HG03103 (cell line): ENCODE measurements around the gene C17orf114.

ENCODE experiments used
- ATAC-seq: cut with Tn5 transposase; IDR thresholded peaks from one replicate; pipeline ENCODE4 v1.9.1; 2021; ENCODE audit warnings: low read depth; ENCODE audit not compliant: unreplicated experiment

Gene C17orf114

DNA sequence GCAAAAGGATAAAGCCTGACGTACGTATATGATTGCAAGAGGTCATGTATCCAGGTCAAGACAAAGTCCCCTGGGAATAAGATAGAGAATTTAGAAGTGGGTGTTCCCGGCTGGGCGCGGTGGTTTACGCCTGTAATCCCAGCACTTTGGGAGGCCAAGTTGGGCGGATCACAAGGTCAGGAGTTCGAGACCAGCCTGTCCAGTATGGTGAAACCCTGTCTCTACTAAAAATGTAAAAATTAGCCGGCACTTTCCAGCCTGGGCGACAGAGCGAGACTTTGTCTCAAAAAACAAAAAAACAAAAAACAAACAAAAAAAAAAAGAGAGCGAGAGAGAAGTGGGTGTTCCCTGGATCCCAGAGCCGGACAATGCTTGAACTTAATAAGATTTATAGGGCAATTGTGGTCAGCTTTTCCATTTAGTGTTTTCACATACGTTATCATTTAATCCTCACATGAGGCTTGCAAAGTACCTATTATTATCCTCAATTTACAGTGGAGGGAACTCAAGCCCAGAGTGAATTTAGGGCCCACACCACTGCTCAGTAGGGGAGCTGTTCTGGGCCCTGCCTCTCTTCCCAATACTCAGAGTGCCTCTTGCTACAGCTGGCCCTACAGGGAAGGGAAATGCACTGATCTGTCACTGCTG, 13.8 kb downstream of the C17orf114 start:
- no peak for ATAC-seq

DNA sequence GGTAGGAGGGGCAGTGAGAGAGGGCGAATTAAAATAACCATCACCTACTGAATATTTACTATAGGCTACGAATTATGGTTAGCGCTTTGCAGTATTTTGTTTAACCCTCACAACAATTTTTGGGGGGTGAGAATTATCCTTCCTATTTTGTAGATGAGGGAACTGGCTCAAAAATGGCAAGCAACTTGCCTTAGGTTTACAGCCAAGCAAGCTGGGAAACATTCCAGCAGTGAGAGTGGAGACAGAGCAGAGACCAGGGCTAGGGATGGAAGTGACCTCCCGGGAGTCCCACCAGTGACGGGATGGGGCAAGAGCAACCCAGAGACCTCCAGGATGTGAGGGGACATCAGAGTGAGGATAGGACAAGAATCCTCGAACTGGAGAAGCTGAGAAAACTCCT, 15.6 kb downstream of the C17orf114 start:
- no peak for ATAC-seq

DNA sequence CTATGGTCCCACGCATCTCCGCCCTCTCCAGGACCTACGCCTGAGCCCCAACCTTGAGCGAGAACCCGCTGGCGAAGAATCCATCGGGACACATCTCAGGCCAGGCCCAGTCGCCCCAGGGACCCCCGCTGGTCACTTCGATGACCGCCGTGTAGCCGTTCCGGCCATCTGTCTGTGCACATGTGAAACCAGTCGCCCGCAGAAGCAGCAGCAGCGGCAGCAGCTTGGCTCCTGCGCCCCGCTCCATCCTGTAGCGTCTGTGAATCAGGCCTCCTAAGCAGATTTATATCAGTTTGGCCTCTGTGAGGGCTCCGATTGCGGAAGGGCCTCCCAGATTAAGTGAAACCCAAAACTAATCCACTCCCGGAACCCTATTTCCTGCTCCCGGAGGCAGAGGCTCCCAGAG, 16.0 kb downstream of the C17orf114 start, which contains the start of gene VMO1:
VMO1 (minus strand) TSS at position 259 of the 406 bp plus-strand sequence; CDS start at position 247, 12 bp downstream.
- ATAC-seq = no peak

DNA sequence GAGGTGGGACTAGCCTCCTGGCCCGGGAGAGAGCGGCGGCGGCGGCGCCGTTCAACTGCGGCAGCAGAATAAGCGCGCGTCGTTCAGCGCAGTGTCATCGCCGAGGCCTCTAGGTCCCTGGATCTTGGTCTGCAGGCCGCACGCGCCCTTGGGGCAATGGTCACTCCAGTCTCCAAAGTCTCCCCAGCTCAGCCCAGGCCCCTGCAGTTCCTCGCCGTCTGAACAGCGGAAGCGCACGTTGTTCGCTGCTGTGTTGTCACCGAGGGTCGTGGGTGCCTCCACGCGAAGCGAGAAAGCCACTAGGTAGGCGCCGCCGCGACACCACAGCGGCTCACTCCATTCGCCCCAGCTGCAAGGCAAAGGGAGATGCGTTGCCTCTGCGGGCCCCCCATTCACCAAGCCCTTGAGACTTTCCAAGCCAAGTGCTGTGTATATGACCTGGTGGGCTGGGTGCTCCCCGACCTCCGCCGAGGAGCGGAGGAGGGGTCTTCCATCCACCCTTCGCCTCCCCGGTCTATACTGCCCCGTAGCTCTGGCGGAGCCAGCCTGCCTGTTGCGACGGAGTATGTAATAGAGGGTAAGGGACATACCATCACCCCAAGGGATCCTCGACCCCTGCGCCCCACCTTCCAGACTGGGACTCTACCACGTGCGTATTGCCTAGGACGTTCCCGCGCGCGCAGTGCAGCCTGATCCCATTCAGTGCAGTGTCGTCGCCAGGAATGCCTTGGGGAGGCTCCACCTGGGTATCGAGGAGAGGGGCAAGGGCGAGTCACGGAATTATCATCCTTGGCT, 16.6 kb downstream of the C17orf114 start:
- no peak for ATAC-seq

DNA sequence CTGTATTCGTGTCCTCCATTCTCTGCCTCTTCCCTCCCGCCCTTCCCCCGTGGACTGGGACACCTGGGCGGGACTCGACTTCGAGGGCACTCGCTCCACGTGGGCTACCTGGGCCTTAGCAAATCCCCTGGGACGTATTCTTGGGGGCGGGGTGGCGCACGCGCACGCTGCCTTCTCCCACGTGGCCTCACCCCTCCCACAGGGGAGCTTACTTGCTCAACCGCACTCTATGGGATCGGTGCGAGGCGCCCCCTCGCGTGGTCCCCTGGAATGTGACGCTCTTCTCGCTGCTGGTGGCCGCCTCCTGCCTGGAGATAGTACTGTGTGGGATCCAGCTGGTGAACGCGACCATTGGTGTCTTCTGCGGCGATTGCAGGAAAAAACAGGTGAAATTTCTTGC, 19.5 kb downstream of the C17orf114 start:
- ATAC-seq = no peak

DNA sequence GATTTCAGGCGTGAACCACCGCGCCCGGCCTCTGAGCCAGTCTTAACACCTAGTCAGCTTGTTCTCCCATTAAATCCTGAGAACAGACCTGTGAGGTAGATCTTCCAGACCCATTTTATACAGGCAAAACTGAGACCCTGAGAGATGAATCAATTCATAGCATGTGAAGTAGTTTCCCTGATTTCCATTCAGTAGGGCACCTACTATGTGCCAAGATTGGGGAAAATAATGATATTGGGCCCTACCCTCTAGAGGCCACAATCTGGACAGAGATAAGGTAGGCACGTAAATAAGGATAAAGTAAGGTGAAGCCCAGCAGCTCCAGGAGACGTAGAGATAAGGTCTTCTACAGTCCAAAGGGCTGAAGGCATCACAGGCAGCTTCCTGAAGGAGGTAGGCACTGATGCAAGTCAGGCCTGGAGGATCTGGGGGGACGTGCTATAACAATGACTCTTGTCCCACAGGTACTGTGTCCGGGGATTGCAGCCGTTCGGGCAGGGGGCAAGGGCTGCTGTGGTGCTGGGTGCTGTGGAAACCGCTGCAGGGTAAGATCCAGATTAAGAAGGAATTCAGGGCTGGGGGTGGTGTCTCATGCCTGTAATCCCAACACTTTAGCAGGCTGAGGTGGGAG, 21.7 kb downstream of the C17orf114 start:
- ATAC-seq = no peak

DNA sequence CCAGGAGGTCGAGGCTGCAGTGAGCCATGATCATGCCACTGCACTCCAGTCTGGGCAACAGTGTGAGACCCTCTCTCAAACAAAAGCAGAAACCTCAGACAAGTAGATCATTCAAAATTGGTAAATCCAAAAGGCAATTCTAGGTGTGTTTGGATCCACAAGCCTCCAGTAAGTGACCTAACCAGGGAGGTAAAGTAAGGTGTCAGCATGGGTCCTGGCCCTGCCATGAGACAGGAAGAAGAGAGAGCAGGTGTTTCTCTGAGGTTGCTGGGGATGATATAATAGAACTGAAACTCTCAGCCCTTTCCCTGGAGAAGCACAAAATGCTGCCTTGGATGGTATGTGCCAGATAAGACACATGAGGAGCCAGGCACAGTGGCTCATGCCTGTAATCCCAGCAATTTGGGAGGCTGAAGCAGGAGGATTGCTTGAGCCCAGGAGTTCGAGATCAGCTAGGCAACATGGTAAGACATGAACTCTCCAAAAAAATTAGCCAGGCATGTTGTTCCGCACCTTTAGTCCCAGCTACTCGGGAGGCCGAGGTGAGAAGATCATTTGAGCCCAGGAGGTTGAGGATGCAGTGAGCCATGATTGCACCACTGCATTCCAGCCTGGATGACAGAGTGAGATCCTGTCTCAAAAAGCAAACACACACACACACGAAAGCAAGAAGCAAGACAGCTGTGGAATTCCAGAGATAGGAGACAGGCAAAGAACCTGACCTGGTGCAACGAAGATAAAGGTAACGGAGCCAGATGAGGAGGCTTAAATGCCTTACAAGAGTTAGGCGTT, 24.0 kb downstream of the C17orf114 start:
- ATAC-seq = no peak

DNA sequence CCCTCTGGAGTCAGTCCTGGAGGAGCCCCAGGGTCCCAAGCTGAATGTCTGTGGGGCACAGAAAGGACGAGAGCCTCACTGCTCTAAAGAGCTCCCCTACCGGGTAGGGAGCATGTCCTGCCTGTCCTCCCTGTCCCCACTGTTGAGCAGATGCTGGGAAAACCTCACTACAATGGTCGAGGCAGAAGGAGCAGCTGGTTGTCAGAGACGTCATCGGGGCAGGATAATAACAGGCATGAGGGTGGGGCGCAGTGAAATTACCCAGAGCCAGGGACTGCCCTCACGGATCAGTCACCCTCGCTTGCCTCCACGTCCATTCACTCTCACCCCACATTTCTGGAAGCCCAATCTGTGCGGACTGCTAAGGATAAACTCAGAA, 29.9 kb downstream of the C17orf114 start:
- ATAC-seq = no peak

DNA sequence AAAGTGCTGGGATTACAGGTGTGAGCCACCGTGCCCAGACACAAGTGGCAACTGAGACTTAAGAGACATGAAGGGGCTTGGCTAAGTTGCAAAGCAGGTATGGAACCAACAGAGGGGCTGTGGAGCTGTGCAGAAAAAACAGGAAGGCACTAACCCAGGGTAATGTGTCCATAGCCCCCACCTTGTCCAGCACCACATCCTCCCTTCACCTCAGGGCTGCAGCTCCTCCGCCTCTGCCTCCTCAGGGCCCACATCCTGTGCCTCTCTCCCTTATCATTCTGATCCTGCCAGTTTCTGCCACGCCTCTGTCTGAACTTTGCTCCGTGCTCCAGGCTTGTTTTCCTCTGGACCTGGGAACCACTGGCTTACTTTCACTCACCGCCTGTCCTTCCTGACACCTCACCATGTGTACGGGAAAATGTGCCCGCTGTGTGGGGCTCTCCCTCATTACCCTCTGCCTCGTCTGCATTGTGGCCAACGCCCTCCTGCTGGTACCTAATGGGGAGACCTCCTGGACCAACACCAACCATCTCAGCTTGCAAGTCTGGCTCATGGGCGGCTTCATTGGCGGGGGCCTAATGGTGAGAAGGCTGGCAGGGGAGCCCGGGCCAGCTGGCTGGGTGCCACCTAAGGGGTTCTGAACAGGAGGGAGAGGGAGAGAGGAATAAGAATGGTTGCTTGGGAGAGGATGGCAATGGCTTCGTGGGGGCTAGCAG, 30.5 kb downstream of the C17orf114 start, which contains the start of gene TM4SF5:
TM4SF5 (plus strand) TSS at position 368 of the 716 bp plus-strand sequence; CDS start at position 405, 37 bp downstream.
- ATAC-seq = no peak

DNA sequence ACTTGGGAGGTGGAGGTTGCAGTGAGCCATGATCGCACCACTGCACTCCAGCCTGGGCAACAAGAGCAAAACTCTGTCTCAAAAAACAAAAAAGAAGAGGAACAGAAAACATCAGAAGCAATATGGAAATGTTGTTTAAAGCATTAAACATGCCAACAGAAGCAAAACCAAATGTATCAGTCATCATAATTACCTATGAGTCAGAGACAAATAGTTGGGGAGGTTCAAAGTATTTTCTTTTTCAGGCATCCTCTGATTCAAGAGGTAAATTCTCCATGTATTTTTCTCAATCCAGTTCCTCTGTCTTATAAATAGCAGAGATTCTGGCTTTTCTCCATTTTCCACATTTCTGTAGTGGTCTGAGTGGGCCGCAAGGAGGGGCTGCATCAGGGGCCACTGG, 32.5 kb downstream of the C17orf114 start:
- no peak for ATAC-seq

DNA sequence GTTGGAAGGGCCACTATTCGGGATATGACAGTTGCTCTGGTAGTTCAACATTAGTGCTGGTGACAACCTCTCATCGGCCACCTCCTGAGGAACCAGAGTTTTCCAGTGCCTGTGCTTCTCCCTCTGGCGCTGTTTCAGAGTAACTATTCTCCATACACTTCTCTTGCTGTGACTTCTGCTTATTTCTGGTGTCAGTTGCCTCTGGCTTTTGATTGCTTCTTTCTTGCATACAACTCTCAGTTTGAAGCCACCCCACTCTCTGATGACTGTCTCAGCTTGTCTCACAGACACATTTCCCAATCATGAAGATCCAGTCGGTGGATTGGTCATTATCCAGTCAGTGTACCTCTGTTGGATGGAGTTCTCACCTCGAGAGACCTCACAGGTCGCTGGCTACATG, 33.8 kb downstream of the C17orf114 start:
- ATAC-seq = no peak

DNA sequence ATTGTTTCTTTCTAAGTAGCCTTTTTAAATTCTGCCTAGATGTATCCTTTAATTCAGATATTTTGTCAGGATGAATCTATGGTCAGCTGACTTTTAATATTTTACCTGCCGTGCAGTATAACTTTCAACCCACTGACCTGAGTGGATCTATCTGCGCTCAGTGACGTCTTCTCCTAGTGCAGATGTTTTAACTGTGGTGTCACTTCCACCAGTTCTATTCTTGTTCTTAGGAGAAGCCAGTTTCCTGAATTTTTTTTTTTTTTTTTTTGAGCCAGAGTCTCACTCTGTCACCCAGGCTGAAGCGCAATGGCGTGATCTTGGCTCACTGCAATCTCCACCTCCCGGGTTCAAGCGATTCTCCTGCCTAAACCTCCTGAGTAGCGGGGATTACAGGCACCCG, 35.4 kb downstream of the C17orf114 start:
- ATAC-seq = no peak

DNA sequence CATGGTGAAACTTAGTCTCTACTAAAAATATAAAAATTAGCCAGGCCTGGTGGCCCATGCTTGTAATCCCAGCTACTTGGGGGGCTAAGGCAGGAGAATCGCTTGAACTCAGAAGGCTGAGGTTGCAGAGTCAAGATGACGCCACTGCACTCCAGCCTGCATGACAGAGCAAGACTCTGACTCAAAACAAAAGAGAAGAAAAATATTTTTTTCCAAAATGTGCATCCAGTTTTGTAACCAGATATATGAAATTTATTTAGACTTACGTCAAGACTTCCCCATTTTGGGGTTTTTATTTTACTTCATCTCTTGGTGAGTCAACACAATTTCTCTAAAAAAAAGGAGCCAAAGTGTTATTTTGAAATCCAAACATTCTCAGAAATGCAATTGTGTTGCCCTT, 35.9 kb downstream of the C17orf114 start:
- ATAC-seq = no peak

DNA sequence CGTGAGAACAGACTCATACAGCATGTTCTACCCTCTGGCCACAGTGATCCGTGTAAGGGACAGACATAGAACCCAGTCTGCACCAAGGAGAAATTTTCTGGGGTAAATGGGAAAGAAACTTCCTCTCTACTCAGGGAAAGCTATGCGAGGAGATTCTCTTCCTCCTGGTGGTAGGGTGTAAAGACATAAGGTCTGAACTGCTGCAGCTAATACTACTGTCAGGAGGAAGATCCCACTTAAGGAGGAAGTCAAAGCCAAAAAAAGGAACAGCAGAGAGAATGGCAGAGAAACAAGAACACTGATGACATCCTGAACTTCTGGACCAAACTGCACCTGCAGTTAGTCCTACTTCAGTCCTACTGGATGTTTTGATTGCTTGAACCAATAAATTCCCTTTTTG, 37.5 kb downstream of the C17orf114 start:
- no peak for ATAC-seq

DNA sequence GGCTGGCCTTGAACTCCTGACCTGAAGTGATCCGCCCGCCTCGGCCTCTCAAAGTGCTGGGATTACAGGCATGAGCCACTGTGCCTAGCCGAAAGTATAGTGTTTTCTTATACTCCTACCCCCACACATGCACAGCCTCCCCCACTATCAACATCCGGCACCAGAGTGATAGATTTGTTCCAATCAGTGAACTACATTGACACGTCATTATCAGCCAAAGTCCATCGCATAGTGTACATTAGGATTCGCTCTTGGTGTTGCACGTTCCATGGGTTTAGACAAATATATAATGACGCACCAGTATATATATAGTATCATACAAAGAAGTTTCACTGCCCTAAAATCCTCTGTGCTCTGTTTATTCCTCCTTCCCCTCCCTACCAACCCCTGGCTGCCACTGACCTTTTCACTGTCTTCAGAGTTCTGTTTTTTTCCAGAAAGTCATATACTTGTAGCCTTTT, 42.3 kb downstream of the C17orf114 start:
- no peak for ATAC-seq

DNA sequence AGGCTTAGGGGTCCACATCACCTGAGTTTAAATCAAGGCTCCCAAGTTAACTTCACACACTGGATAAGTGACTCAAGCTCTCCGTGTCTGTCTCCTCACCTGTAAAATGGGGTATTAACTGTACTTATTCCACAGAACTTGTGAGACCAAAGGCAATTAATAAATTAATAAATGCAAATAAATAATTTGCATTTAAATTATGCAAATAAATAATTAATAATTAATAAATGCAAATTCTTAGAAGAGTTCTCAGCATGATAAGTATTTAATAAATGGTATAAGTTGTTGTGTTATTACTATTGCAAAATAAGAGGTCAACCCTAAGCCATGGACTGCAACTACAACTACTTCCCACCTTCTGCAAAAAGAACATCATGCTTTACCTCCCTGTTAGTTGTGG, 48.7 kb downstream of the C17orf114 start:
- no peak for ATAC-seq

DNA sequence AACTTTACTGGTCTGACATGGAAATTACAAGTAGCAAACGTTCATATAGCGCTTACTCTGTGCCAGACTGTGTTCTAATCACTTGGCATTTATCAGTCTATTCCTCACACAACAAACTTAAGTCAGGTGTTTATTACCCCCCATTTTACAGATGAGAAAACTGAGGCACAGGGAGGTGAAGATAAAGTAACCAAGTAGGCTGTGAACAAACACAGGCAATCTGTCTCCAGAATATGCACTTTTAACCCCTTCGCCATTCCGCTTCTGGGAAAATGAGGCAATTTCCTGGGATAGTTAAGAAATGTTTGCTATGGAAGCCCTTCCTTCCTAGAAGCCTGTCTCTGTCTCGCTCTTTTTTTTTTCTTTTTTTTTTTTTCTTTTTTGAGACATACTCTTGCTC, 50.2 kb downstream of the C17orf114 start:
- ATAC-seq = no peak
